Peyer's patch (tissue), 4 donors: ENCODE results near the gene ACER3.

Experiments used
- POLR2A ChIP-seq, 2 donors: fragments of 450-650 bp; IDR thresholded peaks; one replicate each; pipeline ENCODE4 v1.5.1; 2017; ENCODE audit warnings: antibody characterized with exemption in 2 of 2, mild to moderate bottlenecking in 2 of 2, moderate library complexity in 2 of 2
- TF ChIP-seq, protein P1 (sequence below), 6 experiments: fragments of 450-650 bp in 4 of 6; fragments of 200-600 bp in 2 of 6; sonication (generic) in 1 of 6; IDR thresholded peaks; one replicate each; pipeline ENCODE4 v1.5.1; 2017 to 2019; ENCODE audit warnings: antibody characterized with exemption in 6 of 6, mild to moderate bottlenecking in 3 of 6, moderate library complexity in 1 of 6

GRCh38 chr11:76831686-76832310 is 28.9 kb upstream of the ACER3 start:
- TF ChIP-seq POLR2A (IDR thresholded peaks at IDR 0.05): no peak
- TF ChIP-seq, protein P1, sequence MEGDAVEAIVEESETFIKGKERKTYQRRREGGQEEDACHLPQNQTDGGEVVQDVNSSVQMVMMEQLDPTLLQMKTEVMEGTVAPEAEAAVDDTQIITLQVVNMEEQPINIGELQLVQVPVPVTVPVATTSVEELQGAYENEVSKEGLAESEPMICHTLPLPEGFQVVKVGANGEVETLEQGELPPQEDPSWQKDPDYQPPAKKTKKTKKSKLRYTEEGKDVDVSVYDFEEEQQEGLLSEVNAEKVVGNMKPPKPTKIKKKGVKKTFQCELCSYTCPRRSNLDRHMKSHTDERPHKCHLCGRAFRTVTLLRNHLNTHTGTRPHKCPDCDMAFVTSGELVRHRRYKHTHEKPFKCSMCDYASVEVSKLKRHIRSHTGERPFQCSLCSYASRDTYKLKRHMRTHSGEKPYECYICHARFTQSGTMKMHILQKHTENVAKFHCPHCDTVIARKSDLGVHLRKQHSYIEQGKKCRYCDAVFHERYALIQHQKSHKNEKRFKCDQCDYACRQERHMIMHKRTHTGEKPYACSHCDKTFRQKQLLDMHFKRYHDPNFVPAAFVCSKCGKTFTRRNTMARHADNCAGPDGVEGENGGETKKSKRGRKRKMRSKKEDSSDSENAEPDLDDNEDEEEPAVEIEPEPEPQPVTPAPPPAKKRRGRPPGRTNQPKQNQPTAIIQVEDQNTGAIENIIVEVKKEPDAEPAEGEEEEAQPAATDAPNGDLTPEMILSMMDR (IDR thresholded peaks at IDR 0.05): no peak
